ENCODE results near the gene IL24.

DNA sequence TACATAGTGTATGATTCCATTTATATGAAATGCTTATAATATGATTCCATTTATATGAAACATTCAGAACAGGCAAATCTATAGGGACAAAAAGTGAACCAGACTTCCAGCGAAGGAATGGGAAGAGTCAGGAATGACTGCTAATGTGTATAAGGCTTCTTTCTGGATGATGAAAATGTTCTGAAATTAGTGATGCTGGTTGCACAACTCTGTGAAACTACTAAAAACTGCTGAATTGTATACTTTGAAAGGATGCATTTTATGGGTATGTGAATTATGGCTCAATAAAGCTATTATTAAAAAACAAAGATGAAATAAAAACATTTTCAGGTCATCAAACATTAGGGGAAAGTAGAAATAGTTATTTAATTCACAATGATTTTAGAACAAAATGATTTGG, 14.1 kb upstream of the IL24 start:
- TF ChIP-seq, protein P1, sequence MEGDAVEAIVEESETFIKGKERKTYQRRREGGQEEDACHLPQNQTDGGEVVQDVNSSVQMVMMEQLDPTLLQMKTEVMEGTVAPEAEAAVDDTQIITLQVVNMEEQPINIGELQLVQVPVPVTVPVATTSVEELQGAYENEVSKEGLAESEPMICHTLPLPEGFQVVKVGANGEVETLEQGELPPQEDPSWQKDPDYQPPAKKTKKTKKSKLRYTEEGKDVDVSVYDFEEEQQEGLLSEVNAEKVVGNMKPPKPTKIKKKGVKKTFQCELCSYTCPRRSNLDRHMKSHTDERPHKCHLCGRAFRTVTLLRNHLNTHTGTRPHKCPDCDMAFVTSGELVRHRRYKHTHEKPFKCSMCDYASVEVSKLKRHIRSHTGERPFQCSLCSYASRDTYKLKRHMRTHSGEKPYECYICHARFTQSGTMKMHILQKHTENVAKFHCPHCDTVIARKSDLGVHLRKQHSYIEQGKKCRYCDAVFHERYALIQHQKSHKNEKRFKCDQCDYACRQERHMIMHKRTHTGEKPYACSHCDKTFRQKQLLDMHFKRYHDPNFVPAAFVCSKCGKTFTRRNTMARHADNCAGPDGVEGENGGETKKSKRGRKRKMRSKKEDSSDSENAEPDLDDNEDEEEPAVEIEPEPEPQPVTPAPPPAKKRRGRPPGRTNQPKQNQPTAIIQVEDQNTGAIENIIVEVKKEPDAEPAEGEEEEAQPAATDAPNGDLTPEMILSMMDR (conservative IDR thresholded peaks at IDR 0.05), result no peak
- no peak for TF ChIP-seq EZH2 (IDR thresholded peaks at IDR 0.05; ENCODE audit: low read depth)

All from PC-9 (cell line).